GM23248 (cell line): ENCODE results near the gene ACER1. TPM values are rescaled to one million over a fixed set of nuclear protein-coding genes. Genes with fewer than 3 reads are reported as not detected.

Experiments
- DNase-seq: peaks from one replicate; pipeline ENCODE4 v3.0.0-alpha.2; 2015
- H2AFZ ChIP-seq: fragments of 200-600 bp; sonication (generic); 2 replicates; pipeline ENCODE4 v1.6.1; 2016; ENCODE audit warnings: antibody characterized with exemption
- H3F3A ChIP-seq: fragments of 200-600 bp; sonication (generic); 2 replicates; pipeline ENCODE4 v1.6.1; 2016; ENCODE audit warnings: mild to moderate bottlenecking, antibody characterized with exemption, mixed run types; ENCODE audit not compliant: insufficient read depth
- H3K27ac ChIP-seq: fragments of 200-600 bp; sonication (generic); 2 replicates; pipeline ENCODE4 v1.5.1; 2016; ENCODE audit warnings: mild to moderate bottlenecking
- H3K27me3 ChIP-seq: fragments of 200-600 bp; sonication (generic); replicated peaks from 2 replicates; pipeline ENCODE4 v1.6.1; 2016; ENCODE audit warnings: mild to moderate bottlenecking; ENCODE audit not compliant: insufficient read depth
- H3K36me3 ChIP-seq: fragments of 200-600 bp; sonication (generic); 2 replicates; pipeline ENCODE4 v1.6.1; 2016; ENCODE audit warnings: low read depth, mild to moderate bottlenecking
- H3K4me1 ChIP-seq: fragments of 200-600 bp; sonication (generic); 2 replicates; pipeline ENCODE4 v1.6.1; 2016; ENCODE audit warnings: mild to moderate bottlenecking; ENCODE audit not compliant: insufficient read depth
- H3K4me2 ChIP-seq: fragments of 200-600 bp; sonication (generic); one replicate; pipeline ENCODE4 v1.6.1; 2016; ENCODE audit warnings: mild to moderate bottlenecking; ENCODE audit not compliant: unreplicated experiment
- H3K4me3 ChIP-seq: fragments of 200-600 bp; sonication (generic); 2 replicates; pipeline ENCODE4 v1.5.1; 2016; ENCODE audit warnings: mild to moderate bottlenecking
- H3K79me2 ChIP-seq: fragments of 200-600 bp; sonication (generic); 2 replicates; pipeline ENCODE4 v1.6.1; 2016; ENCODE audit warnings: mild to moderate bottlenecking; ENCODE audit not compliant: insufficient read depth
- H3K9ac ChIP-seq: fragments of 200-600 bp; sonication (generic); 2 replicates; pipeline ENCODE4 v1.6.1; 2016; ENCODE audit warnings: mild to moderate bottlenecking
- H3K9me2 ChIP-seq: fragments of 200-600 bp; sonication (generic); 2 replicates; pipeline ENCODE4 v1.6.1; 2016; ENCODE audit warnings: mixed run types, mild to moderate bottlenecking, moderate library complexity; ENCODE audit not compliant: insufficient read depth
- H3K9me3 ChIP-seq: fragments of 200-600 bp; sonication (generic); one replicate; pipeline ENCODE4 v1.6.1; 2017; ENCODE audit warnings: low read depth
- H4K20me1 ChIP-seq: fragments of 200-600 bp; sonication (generic); 2 replicates; pipeline ENCODE4 v1.6.0; 2016; ENCODE audit not compliant: insufficient read depth
- EZH2 ChIP-seq: fragments of 200-600 bp; sonication (generic); IDR thresholded peaks from 2 replicates; pipeline ENCODE4 v1.6.1; 2018; ENCODE audit warnings: antibody characterized with exemption, mild to moderate bottlenecking; ENCODE audit not compliant: insufficient read depth, poor library complexity, severe bottlenecking
- EZH2phosphoT487 ChIP-seq: fragments of 200-600 bp; sonication (generic); IDR thresholded peaks from 2 replicates; pipeline ENCODE4 v1.6.1; 2018; ENCODE audit warnings: antibody characterized with exemption, moderate library complexity, mild to moderate bottlenecking, low read depth; ENCODE audit not compliant: insufficient read depth
- WGBS, 2 experiments: methylation state at CpG; one replicate each; pipeline ENCODE4 v1.1.6; 2015 to 2017; ENCODE audit warnings: low lambda C conversion rate in 2 of 2, low coverage in 1 of 2; ENCODE audit errors: missing lambda C conversion rate in 2 of 2; 5-methylcytosine and 5-hydroxymethylcytosine counted together
- in situ Hi-C: fragments of 300-500 bp; cut with MboI; formaldehyde crosslinking; loops from 2 replicates; pipeline ENCODE4 v1.15.0; 2020
- polyA plus RNA-seq: library from polyadenylated mRNA; unstranded; fragments of >200 nt; fragmentation: Nextera tagmentation; extraction: Ambion mirVana; gene quantifications from 2 replicates; pipeline ENCODE4 v1.2.1, GENCODE V29; 2016
- total RNA-seq: library from RNA; depleted of rRNA; stranded (reverse); fragments of >200 nt; shearing (Covaris generic); gene quantifications from 2 replicates; pipeline ENCODE4 v1.2.3, GENCODE V29; 2014

ACER1 gene
- total and polyA plus RNA-seq, 2 experiments from 2014 or later, result 0.16 to 0.22 TPM

DNA sequence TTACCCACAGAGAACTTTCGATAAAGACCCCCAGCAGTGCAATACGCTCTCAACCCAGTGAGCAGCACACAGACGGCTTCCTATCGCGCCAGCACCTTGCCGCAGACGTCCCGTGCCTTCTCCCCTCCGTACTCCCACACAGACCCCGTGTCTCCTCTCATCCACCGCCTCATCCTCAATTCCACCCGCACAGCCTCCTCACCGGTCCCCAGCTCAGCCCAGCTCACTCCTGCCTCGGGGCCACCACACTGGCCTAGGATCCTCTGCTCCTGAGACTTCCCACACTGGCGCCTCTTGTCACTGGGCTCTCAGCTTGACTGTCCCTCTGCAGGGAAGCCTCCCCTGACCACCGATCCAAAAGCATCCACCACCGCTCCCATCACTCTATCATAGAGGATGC, 62.6 kb downstream of the ACER1 start:
- H3K4me3 ChIP-seq, result peak overlapping the region; percentile 54
- peaks cover 35% of the 10 kb centered on the region for H3F3A ChIP-seq
- peaks cover 53% of the 10 kb centered on the region for H3K4me1 ChIP-seq
- 80 to 83% methylated on average over 17 of the region's 17 CpGs for WGBS, 2 experiments
- peaks cover 5% of the 10 kb centered on the region; the same call in 1 of the 2 replicates for H3K36me3 ChIP-seq
- peaks cover 86% of the 10 kb centered on the region for H3K79me2 ChIP-seq
- TF ChIP-seq EZH2, result no peak
- TF ChIP-seq EZH2phosphoT487, result no peak
- no peaks in the 10 kb centered on the region for H3K9me3 ChIP-seq
- H2AFZ ChIP-seq, result no peak overlapping the region
- no peaks in the 10 kb centered on the region for H4K20me1 ChIP-seq
- peak overlapping the region; percentile 97 for H3K27ac ChIP-seq
- no peaks in the 10 kb centered on the region for H3K9me2 ChIP-seq
- no peak for DNase-seq
- H3K9ac ChIP-seq, result peak overlapping the region; percentile 82
- no peaks in the 10 kb centered on the region for H3K27me3 ChIP-seq
- in situ Hi-C loops, result no loop called here
- peak overlapping the region; percentile 87 for H3K4me2 ChIP-seq

DNA sequence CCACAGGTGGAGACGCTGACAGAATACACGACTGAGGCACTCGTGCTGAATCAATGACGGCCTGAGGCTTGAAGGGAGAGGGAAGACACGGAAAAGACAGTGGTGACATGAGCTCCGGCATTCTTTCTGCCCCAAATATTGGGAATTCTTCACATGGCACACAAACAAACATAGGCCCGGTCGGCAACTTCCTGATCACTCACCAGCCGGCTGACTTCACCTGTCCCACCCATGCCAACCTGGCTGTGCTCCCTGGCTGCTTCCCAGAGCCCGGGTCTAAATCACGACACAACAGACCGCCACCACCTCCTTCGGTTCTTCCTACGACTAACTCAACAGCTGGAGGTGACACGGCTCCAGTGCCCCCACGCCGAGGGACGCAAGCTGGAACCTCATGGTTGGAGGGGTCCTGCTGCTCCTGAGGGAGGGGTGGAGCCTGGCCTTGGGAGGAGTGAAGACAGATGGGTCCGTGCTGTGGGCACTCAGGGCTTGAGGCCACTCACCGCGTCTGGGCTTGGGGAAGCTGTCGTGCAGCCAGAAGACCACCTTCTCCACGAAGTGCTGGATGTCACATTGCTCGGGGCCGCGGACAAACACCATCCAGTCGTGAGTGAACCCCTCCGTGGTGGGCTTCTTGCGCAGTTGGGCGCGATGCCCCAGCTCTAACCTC, 63.2 kb downstream of the ACER1 start:
- peak overlapping the region; percentile 82; the same call in 1 of the 2 replicates for H3K9ac ChIP-seq
- no peak overlapping the region for H3K4me3 ChIP-seq
- peaks cover 86% of the 10 kb centered on the region for H3K79me2 ChIP-seq
- no peak for DNase-seq
- H3K9me2 ChIP-seq, result no peaks in the 10 kb centered on the region
- peaks cover 47% of the 10 kb centered on the region for H3K4me1 ChIP-seq
- TF ChIP-seq EZH2phosphoT487 (no peak), EZH2 (no peak)
- H3K27ac ChIP-seq, result 0 out of 2 replicates have a peak overlapping the region, but pooled peaks have one; percentile 97
- H3K27me3 ChIP-seq, result no peaks in the 10 kb centered on the region
- no peaks in the 10 kb centered on the region for H4K20me1 ChIP-seq
- no peaks in the 10 kb centered on the region for H3K9me3 ChIP-seq
- 87 to 92% methylated on average over 31 of the region's 31 CpGs for WGBS, 2 experiments
- no peak overlapping the region for H3K4me2 ChIP-seq
- H2AFZ ChIP-seq, result no peak overlapping the region
- H3F3A ChIP-seq, result peaks cover 28% of the 10 kb centered on the region
- peaks cover 5% of the 10 kb centered on the region; the same call in 1 of the 2 replicates for H3K36me3 ChIP-seq
- in situ Hi-C loops, result no loop called here

GRCh38 chr19:6269101-6269886, 64.1 kb downstream of the ACER1 start:
- Histone ChIP-seq H3K4me2 (no peak overlapping the region), H3K36me3 (peaks cover 5% of the 10 kb centered on the region; the same call in 1 of the 2 replicates), H3K79me2 (peaks cover 91% of the 10 kb centered on the region), H3F3A (peaks cover 20% of the 10 kb centered on the region), H3K9me3 (no peaks in the 10 kb centered on the region), H2AFZ (no peak overlapping the region), H3K9me2 (no peaks in the 10 kb centered on the region), H3K4me3 (no peak overlapping the region), H3K9ac (no peak overlapping the region), H4K20me1 (no peaks in the 10 kb centered on the region), H3K4me1 (peaks cover 38% of the 10 kb centered on the region), H3K27ac (no peak overlapping the region), H3K27me3 (no peaks in the 10 kb centered on the region)
- DNase-seq, result no peak
- in situ Hi-C loops, result no loop called here
- no peak for TF ChIP-seq EZH2phosphoT487
- no peak for TF ChIP-seq EZH2
- WGBS, 2 experiments, result 89 to 90% methylated on average over 30 to 33 of the region's 33 CpGs

DNA sequence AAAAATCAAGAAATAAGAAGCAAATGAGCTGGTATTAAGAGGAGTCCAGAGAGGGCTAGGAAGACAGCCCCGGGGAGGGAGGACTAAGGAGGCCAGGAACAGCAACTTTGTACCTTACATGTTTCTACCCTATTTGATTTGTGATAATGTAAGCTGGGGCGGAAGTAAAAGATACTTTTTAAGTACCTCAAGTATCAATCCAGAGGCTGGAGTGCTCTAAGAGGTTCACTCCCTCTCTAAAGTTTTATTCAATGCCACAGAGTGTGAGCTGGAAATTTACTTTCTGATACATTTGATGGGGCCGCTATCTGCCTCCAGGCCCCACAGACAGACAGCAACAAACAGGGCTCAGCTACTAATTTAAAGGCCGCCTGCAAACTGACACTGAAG, 65.0 kb downstream of the ACER1 start:
- H3K4me1 ChIP-seq, result peaks cover 32% of the 10 kb centered on the region
- no peak for DNase-seq
- WGBS, 2 experiments, result 83 to 87% methylated on average over 4 of the region's 4 CpGs
- H3K79me2 ChIP-seq, result peaks cover 100% of the 10 kb centered on the region
- no peak overlapping the region for H2AFZ ChIP-seq
- no peaks in the 10 kb centered on the region for H3K27me3 ChIP-seq
- TF ChIP-seq EZH2, result no peak
- TF ChIP-seq EZH2phosphoT487, result no peak
- H3K36me3 ChIP-seq, result peaks cover 5% of the 10 kb centered on the region; the same call in 1 of the 2 replicates
- no peak overlapping the region for H3K4me2 ChIP-seq
- no peak overlapping the region for H3K4me3 ChIP-seq
- H3K9ac ChIP-seq, result no peak overlapping the region
- H3F3A ChIP-seq, result peaks cover 15% of the 10 kb centered on the region
- no peaks in the 10 kb centered on the region for H4K20me1 ChIP-seq
- no peaks in the 10 kb centered on the region for H3K9me2 ChIP-seq
- in situ Hi-C loops, result no loop called here
- H3K9me3 ChIP-seq, result no peaks in the 10 kb centered on the region
- H3K27ac ChIP-seq, result 0 out of 2 replicates have a peak overlapping the region, but pooled peaks have one; percentile 2
